GM21447 (cell line): ENCODE data around the gene ODF2.
A peak's percentile ranks its signal among the peaks of the same experiment; 100 is the strongest.
"Not testable (repeated sequence)": the region's sequence is repeated elsewhere in the genome, so short reads cannot be mapped to it uniquely, and the experiment has no call there.

Experiments used
- ATAC-seq: cut with Tn5 transposase; IDR thresholded peaks from one replicate; pipeline ENCODE4 v1.9.1; 2021; ENCODE audit not compliant: unreplicated experiment

ODF2 gene

DNA sequence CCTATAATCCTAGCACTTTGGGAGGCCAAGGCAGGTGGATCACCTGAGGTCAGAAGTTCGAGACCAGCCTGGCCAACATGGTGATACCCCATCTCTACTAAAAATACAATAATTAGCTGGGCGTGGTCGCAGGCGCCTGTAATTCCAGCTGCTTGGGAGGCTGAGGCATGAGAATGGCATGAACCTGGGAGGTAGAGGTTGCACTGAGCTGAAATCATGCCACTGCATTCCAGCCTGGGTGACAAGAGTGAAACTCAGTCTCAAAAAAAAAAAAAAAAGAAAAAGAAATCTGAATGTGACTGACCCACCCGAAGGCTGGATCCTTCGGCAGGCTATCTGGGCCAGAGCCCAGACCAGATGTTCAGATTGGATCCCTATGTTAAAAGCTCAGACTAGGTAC lies 32.5 kb upstream of the ODF2 start:
- ATAC-seq = not testable (repeated sequence)

DNA sequence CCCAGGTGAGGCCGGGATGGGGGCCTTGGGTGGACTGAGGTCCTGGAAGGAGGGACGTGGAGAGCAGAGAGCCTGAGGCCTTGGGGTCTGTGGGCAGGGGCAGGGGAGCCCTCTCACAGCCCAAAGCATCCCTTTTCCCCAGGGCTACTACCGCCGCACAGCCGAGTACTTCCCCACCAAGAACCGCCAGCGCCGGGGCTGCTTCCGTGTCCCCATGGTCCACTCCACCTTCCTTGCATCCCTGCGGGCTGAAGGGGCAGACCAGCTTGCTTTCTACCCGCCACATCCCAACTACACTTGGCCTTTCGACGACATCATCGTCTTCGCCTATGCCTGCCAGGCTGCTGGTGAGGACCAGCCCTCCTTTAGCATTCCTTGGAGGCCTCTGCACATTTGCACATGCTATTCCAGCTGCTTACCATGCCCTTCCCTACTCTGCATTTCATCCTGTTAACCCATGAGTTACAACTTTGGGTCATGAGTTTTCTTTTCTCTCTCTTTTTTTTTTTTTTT lies 31.5 kb upstream of the ODF2 start:
- ATAC-seq = no peak

DNA sequence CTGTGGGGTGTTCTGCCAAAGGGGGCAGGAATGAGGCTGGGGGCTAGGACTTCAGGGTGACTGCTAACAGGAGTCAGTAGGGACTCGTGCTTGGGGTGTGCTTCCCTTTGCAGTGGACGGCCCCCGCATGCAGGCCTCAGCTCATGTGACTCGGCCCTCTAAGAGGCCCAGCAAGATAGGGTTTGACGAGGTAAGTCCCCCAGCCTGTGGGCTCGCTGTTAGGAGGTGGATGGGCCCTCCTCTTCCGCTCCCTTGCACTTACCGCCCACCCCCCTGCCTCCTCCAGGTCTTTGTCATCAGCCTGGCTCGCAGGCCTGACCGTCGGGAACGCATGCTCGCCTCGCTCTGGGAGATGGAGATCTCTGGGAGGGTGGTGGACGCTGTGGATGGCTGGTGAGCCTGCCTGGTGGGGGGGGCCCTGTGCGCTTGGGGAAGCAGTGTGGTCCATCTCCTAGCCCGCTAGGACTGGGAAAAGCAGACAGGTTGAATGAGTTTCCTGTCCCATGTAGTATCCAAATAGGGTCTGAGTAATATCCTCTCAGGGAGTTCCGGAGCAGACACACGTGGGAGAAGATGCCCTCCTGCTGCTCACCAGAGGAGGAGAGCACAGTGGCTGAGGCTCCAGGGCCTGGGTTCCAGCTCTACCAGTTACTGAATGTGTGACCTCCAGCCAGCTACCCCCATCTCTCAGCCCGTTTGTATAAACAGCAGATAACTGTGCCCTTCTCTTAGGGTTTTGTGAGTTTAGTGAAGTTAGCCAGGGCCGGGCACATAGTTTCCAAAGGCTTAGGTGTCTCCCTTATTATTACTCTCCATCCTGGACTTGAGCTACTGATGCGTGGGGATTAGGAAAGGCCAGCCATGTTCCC lies 26.9 kb upstream of the ODF2 start:
- ATAC-seq = no peak

DNA sequence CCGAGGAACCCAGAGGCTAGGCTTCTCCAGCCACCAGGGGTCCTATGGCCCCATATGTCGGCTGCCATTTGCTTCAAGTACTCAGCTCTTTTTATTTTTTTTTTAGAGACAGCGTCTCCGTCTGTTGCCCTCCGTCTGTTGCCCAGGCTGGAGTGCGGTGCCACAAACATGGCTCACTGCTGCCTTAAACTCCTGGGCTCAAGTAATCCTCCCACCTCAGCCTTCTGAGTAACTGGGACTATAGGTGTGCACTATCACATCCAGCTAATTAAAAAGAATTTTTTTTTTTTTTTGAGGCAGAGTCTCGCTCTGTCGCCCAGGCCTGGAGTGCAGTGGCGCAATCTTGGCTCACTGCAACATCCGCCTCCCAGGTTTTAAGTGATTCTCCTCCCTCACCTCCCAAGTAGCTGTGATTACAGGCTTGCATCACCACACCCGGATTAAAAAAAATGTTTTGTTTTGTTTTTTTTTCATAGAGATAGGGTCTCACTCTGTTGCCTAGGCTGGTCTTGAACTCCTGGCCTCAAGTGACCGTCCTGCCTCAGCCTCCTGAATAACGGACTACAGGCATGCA lies 26.2 kb upstream of the ODF2 start:
- no peak for ATAC-seq

DNA sequence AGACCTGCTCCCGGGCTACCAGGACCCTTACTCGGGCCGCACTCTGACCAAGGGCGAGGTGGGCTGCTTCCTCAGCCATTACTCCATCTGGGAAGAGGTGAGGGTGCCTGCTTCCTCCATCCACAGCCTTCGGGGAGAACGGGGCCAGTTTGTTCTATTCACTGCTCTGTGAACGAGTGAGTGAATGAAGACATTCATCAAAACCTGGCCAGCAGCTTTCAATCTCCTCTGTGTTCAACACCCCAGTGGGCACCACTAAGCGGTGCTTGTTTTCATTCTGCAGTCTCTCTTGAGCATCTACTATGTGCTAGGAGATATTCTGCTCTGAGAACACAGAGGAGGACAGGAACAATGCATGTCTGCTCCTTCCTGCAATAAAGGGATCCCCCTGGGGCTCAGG lies 24.6 kb upstream of the ODF2 start:
- no peak for ATAC-seq

DNA sequence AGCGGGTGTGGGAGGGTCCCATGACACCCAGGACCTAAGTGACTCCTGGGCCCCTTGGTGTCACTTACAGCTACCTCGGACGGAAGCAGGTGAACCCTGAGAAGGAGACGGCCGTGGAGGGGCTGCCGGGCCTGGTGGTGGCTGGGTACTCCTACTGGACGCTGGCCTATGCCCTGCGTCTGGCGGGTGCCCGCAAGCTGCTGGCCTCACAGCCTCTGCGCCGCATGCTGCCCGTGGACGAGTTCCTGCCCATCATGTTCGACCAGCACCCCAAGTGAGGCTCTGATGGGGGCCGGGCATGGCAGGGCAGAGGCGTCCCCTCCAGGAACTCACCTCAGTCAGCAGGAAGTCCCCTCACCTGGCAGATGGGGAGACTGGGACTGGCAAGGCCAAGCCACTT lies 21.5 kb upstream of the ODF2 start:
- ATAC-seq = no peak

DNA sequence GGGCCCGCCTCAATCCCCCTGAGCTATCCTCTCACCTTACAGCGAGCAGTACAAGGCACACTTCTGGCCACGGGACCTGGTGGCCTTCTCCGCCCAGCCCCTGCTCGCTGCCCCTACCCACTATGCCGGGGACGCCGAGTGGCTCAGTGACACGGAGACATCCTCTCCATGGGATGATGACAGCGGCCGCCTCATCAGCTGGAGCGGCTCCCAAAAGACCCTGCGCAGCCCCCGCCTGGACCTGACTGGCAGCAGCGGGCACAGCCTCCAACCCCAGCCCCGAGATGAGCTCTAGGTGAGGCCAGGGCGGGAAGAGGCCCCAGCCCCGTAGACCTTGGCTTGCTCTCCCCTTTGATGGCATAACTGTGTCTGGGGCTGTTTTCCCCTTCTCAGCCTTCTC lies 20.2 kb upstream of the ODF2 start:
- no peak for ATAC-seq

DNA sequence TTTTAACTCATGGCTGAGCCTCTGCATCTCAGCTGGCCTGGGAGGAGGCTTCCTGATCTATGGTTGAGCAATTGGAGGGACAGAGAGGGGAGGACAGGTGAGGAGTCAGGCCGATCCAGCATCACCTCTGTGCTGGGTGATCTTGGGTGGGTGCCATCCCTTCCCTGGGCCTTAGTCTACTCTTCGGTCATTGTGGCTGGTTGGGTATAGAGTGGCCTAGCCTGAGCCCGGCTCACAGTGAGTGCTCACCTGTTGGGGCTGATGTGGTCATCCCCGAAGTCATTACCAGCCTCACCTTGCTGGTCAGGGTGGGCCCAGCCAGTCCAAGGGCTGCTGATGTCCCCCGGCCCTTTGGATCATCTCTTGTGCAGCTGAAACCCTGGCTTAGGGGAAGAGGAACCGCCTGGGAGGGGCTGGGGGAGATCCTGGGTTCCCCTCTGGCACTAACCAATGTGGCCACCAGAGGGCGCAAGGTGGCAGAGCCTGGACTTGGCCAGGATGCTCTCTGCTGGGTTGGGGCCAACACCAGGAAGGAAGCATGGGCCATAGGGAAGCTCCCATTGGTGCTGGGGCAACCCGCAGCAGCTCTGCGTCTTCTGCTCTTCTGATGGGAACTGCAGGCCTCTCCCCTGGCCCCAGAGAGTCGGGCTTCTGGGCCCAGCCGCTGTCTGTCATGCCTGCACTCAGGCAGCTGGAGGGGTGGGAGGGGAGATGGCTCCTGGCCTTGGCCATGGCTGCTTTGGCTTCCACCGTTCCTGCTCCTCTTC lies 17.3 kb upstream of the ODF2 start:
- no peak for ATAC-seq

DNA sequence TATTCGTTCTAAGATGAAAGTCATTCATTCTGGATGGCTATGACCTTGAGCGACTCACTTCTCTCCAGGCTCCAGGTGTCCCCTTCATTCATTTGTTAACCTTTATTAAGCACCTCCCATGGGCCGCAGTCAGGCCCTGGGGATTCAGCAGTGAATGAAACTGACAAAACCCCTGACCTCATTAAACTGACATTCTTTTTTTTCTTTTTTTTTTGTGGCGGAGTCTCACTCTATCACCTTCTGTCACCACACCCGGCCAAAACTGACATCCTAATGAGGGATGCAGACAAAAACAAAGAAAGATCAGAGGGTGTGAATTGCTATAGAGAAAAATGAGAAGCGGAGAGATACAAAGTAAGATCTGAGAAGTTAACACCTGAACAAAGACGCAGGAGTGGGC lies 16.5 kb upstream of the ODF2 start:
- no peak for ATAC-seq

DNA sequence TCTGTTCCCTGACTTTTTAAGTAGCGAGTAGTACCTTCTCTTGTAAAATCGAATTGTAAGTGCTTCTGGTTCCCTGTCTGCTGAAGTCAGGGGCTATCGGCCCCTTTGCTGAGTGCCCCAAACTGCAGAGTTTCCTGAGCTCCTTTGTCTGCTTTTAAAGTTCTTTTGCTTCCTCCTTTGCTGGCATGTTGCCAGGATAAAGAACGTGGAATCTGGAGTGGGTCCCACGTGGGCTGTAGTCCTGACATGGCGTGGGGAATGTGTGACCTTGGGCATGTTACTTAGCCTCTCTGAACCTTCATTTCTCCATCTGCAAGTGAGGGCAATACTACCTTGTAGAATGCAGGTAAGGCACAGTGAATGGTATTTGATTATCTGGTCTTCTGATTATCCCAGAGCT lies 13.7 kb upstream of the ODF2 start:
- no peak for ATAC-seq

DNA sequence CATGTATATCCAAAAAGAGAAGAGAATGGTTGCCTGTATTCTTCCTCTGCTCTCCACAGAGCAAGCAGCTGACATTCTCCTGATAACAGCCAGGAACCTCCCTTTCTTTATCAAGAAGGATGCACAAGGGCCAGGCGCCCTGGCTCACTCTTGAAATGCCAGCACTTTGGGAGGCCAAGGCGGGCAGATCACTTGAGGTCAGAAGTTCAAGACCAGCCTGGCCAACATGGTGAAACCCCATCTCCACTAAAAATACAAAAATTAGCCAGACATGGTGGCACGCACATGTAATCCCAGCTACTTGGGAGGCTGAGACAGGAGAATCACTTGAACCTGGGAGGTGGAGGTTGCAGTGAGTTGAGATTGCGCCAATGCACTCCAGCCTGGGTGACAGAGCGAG lies 9.3 kb upstream of the ODF2 start:
- not testable (repeated sequence) for ATAC-seq

DNA sequence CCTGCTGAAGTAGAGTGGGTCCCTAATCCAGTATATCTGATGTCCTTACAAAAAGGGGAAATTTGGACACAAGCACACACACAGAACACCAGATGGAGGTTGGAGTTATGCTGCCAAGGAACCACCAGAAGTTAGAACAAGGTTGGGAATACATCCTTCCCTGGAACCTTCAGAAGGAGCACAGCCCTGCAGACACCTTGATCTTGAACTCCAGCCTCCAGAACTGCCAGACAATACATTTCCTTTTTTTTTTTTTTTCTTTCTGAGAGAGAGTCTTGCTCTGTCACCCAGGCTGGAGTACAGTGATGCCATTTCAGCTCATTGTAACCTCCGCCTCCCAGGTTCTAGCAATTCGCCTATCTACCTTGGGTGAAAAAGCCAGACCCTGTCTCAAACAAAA lies 7.1 kb upstream of the ODF2 start:
- no peak for ATAC-seq

DNA sequence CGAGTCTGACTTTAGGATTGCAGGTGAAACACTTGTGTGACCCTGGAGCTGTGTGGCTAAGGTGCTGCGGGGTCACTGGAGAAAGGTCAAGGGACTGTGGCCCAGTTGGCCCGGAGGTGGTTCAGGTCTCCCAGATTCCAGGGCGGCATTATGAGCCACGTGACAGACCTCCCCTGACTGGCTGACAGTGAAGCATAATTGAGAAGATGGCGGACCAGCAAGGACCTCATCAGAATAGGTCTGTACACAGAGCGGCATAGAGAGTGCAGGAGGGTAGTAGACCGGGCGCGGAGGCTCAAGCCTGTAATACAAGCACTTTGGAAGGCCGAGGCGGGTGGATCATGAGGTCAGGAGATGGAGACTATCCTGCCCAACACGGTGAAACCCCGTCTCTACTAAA lies 815 bp upstream of the ODF2 start:
- ATAC-seq = no peak

DNA sequence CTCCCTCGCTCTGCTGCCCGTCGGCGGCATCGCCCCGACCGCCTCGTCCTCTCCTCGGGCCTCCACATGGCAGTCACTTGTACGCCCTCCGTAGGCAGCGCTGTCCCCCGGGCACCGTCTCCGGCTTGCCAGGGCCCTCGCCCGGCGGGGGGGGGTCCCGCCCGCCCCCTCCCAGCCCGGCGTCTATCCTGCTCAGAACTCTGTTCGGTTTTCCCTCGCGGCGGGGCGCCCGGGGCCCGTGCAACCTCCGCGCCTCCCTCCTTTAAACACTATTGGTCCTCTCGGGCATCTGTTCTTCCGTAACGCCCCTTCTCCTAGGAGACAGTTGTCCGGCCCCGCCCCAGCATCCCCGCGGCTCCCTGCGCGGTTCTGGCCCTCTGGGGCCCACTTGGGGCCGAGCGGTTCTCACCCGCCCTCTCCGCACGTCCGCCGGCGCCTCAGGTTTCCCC lies 831 bp downstream of the ODF2 start:
- ATAC-seq = peak; percentile 66

DNA sequence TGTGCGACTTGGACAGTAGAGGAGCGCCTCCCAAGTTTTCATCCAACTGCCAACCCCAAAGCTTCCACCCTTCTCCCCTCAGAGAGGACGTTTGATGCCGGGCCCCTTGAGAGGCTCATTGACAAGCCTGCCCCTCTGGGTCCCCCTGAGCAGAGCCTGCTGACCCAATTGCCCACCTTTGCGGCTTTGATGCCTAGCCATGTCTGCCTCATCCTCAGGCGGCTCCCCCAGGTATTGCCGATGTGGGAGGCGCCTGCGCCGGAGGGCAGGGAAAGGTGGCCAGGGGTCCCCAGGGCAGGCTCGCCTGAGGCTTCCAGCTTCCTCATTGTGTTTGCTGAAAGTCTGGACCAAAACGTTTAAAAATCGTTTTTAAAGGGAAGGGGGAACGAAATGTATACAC lies 1.4 kb downstream of the ODF2 start:
- no peak for ATAC-seq

DNA sequence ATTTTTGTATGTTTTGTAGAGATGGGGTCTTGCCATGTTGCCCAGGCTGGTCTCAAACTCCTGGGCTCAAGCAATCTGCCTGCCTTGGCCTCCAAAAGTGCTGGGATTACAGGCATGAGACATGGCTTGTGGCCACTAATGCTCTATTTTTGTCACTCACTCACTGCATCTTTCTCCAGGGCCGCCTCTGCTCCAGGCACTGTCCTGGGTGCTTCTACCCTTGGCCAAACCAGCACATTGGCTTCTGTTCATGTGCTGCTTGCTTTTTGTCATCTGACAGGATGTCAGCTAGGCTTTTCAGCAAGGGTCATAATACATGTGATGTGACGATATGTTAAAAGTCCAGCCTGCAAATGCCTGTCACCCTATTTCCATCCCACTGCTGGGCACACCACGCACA lies 3.2 kb downstream of the ODF2 start:
- no peak for ATAC-seq

DNA sequence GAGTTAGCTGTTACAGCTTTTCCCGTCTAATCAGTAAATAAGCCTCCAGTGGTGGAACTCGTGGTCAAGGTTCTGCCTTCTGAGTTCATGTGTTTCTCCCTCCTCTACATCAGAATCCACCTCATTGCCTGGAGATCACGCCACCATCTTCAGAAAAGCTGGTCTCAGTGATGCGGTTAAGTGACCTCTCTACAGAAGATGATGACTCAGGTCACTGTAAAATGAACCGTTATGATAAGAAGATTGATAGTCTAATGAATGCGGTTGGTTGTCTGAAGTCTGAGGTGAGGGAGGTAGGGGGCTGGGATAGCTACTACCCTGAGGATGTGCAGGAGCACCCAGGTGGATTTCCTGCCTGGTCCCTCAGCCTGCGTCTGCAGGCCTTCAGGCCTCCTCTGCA lies 13.3 kb downstream of the ODF2 start:
- ATAC-seq = no peak

DNA sequence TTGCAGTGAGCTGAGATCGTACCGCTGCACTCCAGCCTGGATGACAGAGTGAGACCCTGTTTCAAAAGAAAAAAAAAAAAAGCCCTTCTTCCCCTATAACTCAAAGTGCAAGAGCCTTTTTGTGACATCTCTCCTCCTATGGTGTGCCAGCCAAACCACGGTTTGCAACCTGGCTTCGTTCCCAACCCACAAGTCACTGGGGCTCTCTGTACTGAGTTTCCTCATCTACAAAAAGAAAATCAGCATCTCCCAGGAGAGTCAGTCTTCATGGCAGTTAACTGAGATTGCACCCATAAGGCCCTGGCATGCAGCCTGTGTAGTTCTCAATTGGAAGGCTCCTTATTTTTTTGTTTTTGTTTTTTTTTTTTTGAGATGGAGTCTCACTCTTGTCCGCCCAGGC lies 14.8 kb downstream of the ODF2 start:
- no peak for ATAC-seq

DNA sequence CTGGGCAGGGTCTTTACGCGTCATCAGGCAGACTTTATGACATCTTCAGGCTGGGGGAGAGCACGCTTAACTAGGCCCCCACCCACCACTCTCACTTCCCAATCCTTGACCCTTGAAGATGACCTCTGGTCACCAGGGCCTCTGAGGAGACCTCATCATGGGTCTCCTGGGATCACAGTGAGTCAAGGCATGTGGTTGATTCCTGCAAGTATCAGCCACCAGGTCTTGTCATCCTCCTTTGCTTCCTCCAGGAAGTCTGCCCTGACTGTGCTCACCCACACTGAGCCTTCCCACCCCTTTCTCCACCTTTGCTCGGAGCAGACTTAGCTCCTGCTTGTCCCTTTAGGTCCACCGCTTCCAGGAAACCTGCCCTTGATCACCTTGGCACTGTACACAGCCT lies 17.3 kb downstream of the ODF2 start:
- ATAC-seq = no peak

DNA sequence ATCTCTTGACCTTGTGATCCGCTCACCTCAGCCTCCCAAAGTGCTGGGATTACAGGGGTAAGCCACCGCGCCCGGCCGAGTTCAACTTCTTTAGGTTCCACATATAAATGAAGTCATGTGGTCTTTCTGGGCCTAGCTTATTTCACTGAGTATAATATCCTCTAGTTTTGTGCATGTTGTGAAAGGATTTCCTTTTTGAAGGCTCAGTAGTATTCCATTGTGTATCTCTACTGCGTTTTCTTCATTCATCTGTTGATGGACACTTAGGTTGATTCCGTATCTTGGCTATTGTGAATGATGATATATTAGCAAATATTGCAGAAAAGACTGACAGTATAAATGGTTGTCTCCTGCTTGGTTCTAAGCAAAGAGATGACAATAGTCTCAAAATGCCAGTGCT lies 20.1 kb downstream of the ODF2 start:
- ATAC-seq = no peak

DNA sequence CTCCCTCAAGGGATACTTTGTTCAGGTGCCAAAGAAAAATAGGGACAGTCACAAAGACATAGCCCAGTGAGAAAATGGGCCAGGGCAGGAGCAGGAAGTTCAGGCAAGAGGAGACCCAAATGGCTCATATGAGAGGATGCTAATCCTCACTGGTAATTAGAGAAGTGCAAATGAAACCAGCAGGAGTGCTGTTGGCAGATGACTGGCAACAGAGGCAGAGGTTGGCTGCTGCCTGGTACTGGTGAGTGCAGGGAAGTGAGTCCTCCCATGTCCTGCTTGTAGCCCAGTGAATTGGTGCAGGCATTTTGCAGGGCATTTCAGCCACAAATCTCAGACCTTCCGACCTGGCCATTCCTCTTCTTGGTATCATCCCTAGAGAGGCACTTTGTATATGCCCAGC lies 23.5 kb downstream of the ODF2 start:
- no peak for ATAC-seq

DNA sequence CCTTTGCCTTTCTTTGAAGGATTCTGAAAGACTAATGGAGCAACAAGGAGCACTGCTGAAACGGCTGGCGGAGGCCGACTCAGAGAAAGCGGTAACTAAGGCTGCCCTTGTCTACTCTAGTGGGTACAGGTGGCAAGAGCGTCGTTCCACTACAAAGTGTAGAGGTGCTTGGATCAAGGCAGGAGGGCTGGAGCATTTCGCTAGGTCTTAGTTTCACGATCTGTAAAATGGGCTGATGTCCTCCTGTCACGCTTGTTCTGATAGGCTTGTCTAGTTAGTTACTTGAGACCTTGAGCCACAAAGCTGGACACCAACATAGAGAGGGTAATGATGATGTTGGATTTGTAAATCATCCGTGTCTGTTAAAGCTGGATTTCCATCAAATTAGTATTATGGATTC lies 25.8 kb downstream of the ODF2 start:
- no peak for ATAC-seq
